CD4-positive, alpha-beta memory T cell (primary cell): ENCODE data around the gene COL18A1. TPM values are rescaled to one million over a fixed set of nuclear protein-coding genes. Genes with fewer than 3 reads are reported as not detected.

ENCODE experiments used
- CTCF ChIA-PET: fragments of 350-600 bp; sonication (Branson Sonifier 250); formaldehyde crosslinking; loops from one replicate; lab custom pipeline; 2021; ENCODE audit warnings: inconsistent platforms; ENCODE audit not compliant: partially characterized antibody; lab: Charles Lee
- POLR2A ChIA-PET: fragments of 350-600 bp; sonication (Branson Sonifier 250); formaldehyde crosslinking; loops from one replicate; lab custom pipeline; 2021; ENCODE audit not compliant: partially characterized antibody; lab: Charles Lee
- DNase-seq, 5 donors: peaks; one replicate each; pipeline versions ENCODE4 v3.0.0 to v3.0.0-alpha.2; 2020 to 2022; ENCODE audit warnings: mixed read lengths in 1 of 5
- H3K27ac ChIP-seq: one replicate; pipeline ENCODE4 v1.7.0; 2013; ENCODE audit warnings: low read depth, low read length
- H3K27me3 ChIP-seq: 2 replicates; pipeline ENCODE4 v1.7.0; 2013; ENCODE audit warnings: mild to moderate bottlenecking, low read length, moderate library complexity; ENCODE audit not compliant: insufficient read depth
- H3K36me3 ChIP-seq: 2 replicates; pipeline ENCODE4 v1.7.0; 2013; ENCODE audit warnings: mild to moderate bottlenecking, low read length, moderate library complexity; ENCODE audit not compliant: insufficient read depth
- H3K4me1 ChIP-seq: 2 replicates; pipeline ENCODE4 v1.7.0; 2013; ENCODE audit warnings: mild to moderate bottlenecking, low read length, moderate library complexity; ENCODE audit not compliant: insufficient read depth
- H3K4me3 ChIP-seq, 2 donors: one replicate each; pipeline ENCODE4 v1.7.0; 2013; ENCODE audit warnings: low read length in 2 of 2, mild to moderate bottlenecking in 1 of 2
- H3K9me3 ChIP-seq, 2 donors: one replicate each; pipeline ENCODE4 v1.7.0; 2013; ENCODE audit warnings: low read length in 2 of 2, control low read depth in 1 of 2; ENCODE audit not compliant: control insufficient read depth in 1 of 2
- H3K27ac Mint-ChIP-seq, 7 donors: one replicate each; pipeline ENCODE4 v1.8.0; 2020 to 2021; ENCODE audit warnings: mixed read lengths in 7 of 7, mild to moderate bottlenecking in 6 of 7, inconsistent platforms in 3 of 7, moderate library complexity in 3 of 7
- H3K27me3 Mint-ChIP-seq, 2 donors: one replicate each; pipeline ENCODE4 v1.8.0; 2020 to 2021; ENCODE audit warnings: mixed read lengths in 2 of 2
- H3K36me3 Mint-ChIP-seq, 2 donors: one replicate each; pipeline ENCODE4 v1.8.0; 2020 to 2021; ENCODE audit warnings: mixed read lengths in 2 of 2, inconsistent platforms in 1 of 2, mild to moderate bottlenecking in 1 of 2
- H3K4me1 Mint-ChIP-seq, 4 donors: one replicate each; pipeline ENCODE4 v1.8.0; 2020 to 2021; ENCODE audit warnings: mixed read lengths in 4 of 4, mild to moderate bottlenecking in 1 of 4
- H3K4me3 Mint-ChIP-seq, 8 donors: one replicate each; pipeline ENCODE4 v1.8.0; 2020 to 2021; ENCODE audit warnings: mixed read lengths in 8 of 8, mild to moderate bottlenecking in 7 of 8, moderate library complexity in 6 of 8, inconsistent platforms in 3 of 8
- H3K9me3 Mint-ChIP-seq, 8 donors: one replicate each; pipeline ENCODE4 v1.8.0; 2020 to 2021; ENCODE audit warnings: mixed read lengths in 8 of 8, mild to moderate bottlenecking in 5 of 8, inconsistent platforms in 3 of 8, moderate library complexity in 1 of 8
- intact Hi-C: fragments of 100-400 bp; cut with micrococcal nuclease; formaldehyde crosslinking; loops from one replicate; pipeline ENCODE4 v1.15.1; 2023
- polyA plus RNA-seq, 2 donors: library from polyadenylated mRNA; unstranded; fragments of 300-500 nt; fragmentation: Illumina TruSeq; gene quantifications; one replicate each; pipeline ENCODE4 v1.2.3, GENCODE V29; 2021
- total RNA-seq, 2 experiments: library from RNA; stranded (reverse); gene quantifications; one replicate each; pipeline ENCODE4 v1.2.3, GENCODE V29; 2021

COL18A1 gene
- total RNA-seq = 1 to 10 TPM; 4.2 to 4.5 TPM
- 1 to 10 TPM in 1 of 2 donors, under 1 TPM in 1; 0.43 to 3.4 TPM for polyA plus RNA-seq

DNA sequence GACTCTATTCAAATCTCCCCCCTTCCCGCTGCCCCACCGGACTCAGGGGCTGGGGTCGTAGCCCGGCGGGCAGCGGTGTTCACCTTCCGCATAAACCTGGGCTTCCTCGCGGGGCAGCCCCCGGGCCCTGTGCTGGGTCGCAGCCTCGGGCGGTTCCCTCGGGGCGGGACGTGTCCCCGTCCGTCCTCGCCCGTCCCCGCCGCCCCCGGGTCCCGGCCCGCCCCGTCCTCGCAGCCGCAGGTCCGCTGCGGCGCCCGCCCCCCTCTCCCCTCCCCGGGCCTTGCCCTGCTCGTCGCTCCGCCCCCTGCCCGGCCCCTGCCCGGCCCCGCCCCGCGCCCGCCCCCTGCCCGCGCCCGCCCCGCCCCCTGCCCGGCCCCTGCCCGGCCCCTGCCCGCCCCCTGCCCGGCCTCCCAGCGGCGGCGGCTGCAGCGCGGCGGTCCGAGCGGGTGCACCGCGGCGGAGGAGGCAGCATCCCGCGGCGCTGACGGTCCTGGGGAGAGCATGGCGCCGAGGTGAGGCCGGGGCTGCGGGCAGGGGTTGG lies at the start of gene COL18A1:
COL18A1 (plus strand) TSS at position 436 of the 541 bp plus-strand sequence; CDS start at position 502, 66 bp downstream.
- ChIA-PET CTCF (no interaction called here), POLR2A (no interaction called here)
- intact Hi-C loops = no loop called here
- no peaks in the 10 kb centered on the region for H3K9me3 ChIP-seq
- H3K36me3 ChIP-seq = no peaks in the 10 kb centered on the region
- DNase-seq = peak in 2 of 5 donors; percentile 10 to 26
- Mint-ChIP-seq H3K27ac (no peak within 1 kb of the TSS), H3K36me3 (peaks cover 1 to 7% of the 10 kb centered on the region in 2 donors), H3K4me3 (peak within 1 kb of the TSS; percentile 75 to 88 (median 83)), H3K27me3 (peaks cover 48 to 52% of the 10 kb centered on the region in 2 donors), H3K9me3 (peaks cover 0 to 14% (median 9%) of the 10 kb centered on the region in 8 donors), H3K4me1 (peaks cover 6 to 20% (median 14%) of the 10 kb centered on the region in 4 donors)
- H3K4me1 ChIP-seq = peaks cover 11% of the 10 kb centered on the region
- H3K27me3 ChIP-seq = peaks cover 26% of the 10 kb centered on the region
- no peak within 1 kb of the TSS for H3K4me3 ChIP-seq
- H3K27ac ChIP-seq = no peak within 1 kb of the TSS

DNA sequence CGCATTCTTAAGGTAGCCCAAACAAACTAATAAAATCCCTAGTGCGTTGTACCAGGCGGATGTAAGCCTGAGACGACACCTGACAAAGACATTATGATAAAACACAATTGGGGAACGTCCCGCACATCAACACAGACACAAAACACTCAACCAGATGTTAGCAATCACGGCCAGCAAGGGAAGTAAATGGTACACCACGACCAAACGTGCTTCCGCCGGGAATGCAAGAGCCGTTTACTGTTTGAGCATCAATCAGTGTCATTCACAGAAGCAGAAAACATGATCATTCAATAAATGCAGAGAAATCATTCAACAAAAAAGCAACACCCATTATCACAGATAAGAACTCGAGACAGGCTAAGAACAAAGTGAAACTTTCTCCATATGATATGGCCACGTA lies 49.4 kb upstream of the COL18A1 start:
- peak overlapping the region in 2 of 7 donors; percentile 19 to 20 for H3K27ac Mint-ChIP-seq
- no peak overlapping the region for H3K27ac ChIP-seq
- peaks cover 12% of the 10 kb centered on the region in 2 donors for H3K27me3 Mint-ChIP-seq
- intact Hi-C loops = no loop called here
- peak overlapping the region in 5 of 8 donors; percentile 3 to 74 (median 18) for H3K4me3 Mint-ChIP-seq
- H3K27me3 ChIP-seq = no peaks in the 10 kb centered on the region
- H3K4me1 Mint-ChIP-seq = peaks cover 6 to 16% (median 7%) of the 10 kb centered on the region in 4 donors
- no peaks in the 10 kb centered on the region for H3K9me3 ChIP-seq
- no peaks in the 10 kb centered on the region for H3K36me3 ChIP-seq
- POLR2A ChIA-PET = no interaction called here
- no peaks in the 10 kb centered on the region for H3K9me3 Mint-ChIP-seq
- no peaks in the 10 kb centered on the region for H3K36me3 Mint-ChIP-seq
- CTCF ChIA-PET = no interaction called here
- no peak for DNase-seq
- H3K4me1 ChIP-seq = no peaks in the 10 kb centered on the region
- H3K4me3 ChIP-seq = no peak overlapping the region

DNA sequence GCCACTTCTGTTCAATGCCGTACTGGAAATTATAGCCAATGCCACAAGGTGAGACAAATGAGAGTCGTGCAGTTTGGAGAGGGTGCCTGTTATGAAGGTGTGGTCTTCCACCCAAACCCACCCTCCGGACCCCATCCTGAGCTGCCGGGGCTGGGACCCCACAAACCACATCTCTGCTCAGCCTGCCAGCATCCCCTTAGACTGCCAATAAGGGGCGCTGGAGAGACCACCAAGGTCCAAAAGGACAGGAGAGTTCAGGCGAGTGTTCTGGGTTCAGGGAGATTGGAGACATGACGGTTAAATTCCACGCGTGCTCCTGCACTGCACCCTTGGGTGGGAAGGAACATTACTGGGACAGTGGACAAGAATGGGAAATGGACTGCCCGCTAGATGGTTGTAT lies 48.7 kb upstream of the COL18A1 start:
- no peaks in the 10 kb centered on the region for H3K36me3 ChIP-seq
- POLR2A ChIA-PET = no interaction called here
- intact Hi-C loops = no loop called here
- H3K27me3 ChIP-seq = no peaks in the 10 kb centered on the region
- Mint-ChIP-seq H3K27ac (no peak overlapping the region), H3K4me1 (peaks cover 6 to 16% (median 7%) of the 10 kb centered on the region in 4 donors), H3K36me3 (no peaks in the 10 kb centered on the region), H3K27me3 (peaks cover 10 to 12% of the 10 kb centered on the region in 2 donors), H3K9me3 (no peaks in the 10 kb centered on the region), H3K4me3 (no peak overlapping the region)
- no peak overlapping the region for H3K27ac ChIP-seq
- H3K4me1 ChIP-seq = no peaks in the 10 kb centered on the region
- CTCF ChIA-PET = no interaction called here
- no peak for DNase-seq
- H3K9me3 ChIP-seq = no peaks in the 10 kb centered on the region
- no peak overlapping the region for H3K4me3 ChIP-seq

DNA sequence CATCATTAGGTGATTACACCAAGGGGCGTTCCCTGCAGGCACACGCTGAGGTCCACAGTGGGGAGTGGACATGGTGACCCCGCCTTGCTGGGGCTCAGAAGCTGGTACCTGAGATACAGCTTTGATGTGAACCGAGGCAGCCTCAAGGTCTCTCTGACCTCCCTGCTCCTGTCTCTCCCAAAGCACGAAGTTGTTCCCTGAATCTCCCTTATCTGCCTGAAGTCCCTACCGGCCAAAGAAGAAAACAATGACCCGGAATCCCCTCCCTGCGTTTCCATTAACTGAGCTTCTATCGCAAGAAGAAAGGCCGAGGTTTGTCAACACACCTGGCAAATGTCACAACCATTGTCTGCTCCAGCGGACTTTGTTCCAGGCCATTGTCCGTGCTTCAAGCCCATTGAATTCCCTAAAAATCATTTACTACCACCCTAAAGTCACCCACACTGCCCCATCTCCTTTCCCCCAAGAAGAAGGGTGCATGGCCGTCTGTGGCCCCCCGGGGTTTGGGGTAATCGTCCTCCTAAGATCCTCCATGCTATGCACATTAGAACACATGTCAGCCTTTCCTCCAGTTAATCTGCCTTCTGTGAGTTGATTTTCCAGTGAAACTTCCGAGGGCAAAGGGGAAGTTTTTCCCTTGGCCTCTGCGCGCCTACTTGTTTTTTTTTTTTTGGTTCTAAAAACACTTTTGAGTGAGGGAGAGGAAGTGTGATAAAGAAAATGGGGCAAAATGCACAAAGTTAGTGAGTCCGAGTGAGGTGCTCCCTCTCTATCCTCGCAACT lies 48.1 kb upstream of the COL18A1 start:
- Mint-ChIP-seq H3K9me3 (no peaks in the 10 kb centered on the region), H3K27me3 (peaks cover 10 to 12% of the 10 kb centered on the region in 2 donors), H3K4me3 (no peak overlapping the region), H3K27ac (no peak overlapping the region), H3K4me1 (peaks cover 6 to 16% (median 7%) of the 10 kb centered on the region in 4 donors), H3K36me3 (no peaks in the 10 kb centered on the region)
- no peaks in the 10 kb centered on the region for H3K27me3 ChIP-seq
- ChIA-PET CTCF (no interaction called here), POLR2A (no interaction called here)
- intact Hi-C loops = no loop called here
- H3K9me3 ChIP-seq = no peaks in the 10 kb centered on the region
- no peaks in the 10 kb centered on the region for H3K4me1 ChIP-seq
- H3K27ac ChIP-seq = no peak overlapping the region
- no peaks in the 10 kb centered on the region for H3K36me3 ChIP-seq
- no peak overlapping the region for H3K4me3 ChIP-seq
- no peak for DNase-seq

DNA sequence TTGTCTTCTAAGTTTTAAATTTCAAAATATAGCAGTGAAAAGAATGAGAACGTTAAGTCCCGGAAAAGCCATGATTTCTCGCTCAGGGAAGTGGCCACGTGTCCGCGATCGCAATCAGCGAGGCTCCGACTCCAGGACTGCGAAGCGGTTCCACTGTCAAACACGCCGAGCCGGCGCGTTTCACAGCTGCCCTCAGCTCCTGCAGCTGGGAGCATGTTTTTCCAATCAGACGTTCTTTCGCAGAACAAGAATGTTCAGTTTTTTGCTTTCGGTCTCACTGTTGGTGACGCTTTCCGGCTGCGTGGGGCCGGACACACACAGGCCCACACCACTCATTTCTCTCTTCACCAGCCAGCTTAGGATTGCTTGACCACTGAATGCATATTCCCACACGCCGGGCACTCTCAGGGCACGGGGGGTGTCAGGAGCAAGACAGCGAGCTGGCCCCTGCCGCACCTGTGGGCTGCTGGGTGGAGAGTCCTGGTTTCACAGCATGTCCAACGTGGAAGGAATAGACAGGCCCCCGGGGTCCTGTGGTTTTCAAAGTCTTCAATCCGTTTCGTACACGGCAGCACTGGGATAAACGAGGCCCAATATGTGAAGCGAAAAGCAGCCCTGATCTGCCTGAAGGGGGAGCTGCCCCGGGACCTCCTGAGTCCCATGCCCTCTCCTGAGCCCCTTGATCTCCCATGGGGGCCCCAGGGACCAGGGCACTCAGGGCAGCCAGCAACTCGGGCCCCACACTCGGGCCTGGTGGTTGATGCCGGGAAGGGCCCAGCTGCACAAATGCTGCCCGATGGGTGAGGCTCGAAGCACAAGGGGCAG lies 47.3 kb upstream of the COL18A1 start:
- no peaks in the 10 kb centered on the region for H3K36me3 Mint-ChIP-seq
- H3K4me3 ChIP-seq = no peak overlapping the region
- ChIA-PET POLR2A (no interaction called here), CTCF (no interaction called here)
- H3K27ac ChIP-seq = no peak overlapping the region
- H3K9me3 Mint-ChIP-seq = no peaks in the 10 kb centered on the region
- peaks cover 10 to 12% of the 10 kb centered on the region in 2 donors for H3K27me3 Mint-ChIP-seq
- H3K4me1 Mint-ChIP-seq = peaks cover 6 to 16% (median 7%) of the 10 kb centered on the region in 4 donors
- H3K4me1 ChIP-seq = no peaks in the 10 kb centered on the region
- no peak overlapping the region for H3K4me3 Mint-ChIP-seq
- no peak overlapping the region for H3K27ac Mint-ChIP-seq
- no peaks in the 10 kb centered on the region for H3K9me3 ChIP-seq
- H3K27me3 ChIP-seq = no peaks in the 10 kb centered on the region
- no peaks in the 10 kb centered on the region for H3K36me3 ChIP-seq
- DNase-seq = no peak
- intact Hi-C loops = no loop called here

DNA sequence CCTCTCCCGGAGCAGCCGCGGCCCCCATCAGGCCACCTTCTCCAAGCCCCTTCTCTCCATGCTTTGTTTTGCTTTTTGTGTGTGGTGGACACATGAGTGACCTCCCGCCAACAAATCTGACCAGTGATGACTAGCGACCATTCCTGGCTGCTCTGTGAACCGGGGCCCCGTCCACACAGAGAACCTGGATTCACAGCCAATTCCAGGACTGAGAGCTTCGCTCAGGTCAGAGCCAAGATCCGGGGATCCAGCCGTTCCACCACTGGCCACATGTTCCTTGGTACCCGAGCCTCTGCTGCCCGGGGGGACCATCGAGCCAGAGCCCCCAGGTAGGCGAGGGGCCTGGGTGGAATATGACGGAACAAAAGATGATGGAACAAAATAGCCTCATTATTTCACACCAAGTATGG lies 46.7 kb upstream of the COL18A1 start:
- H3K4me3 Mint-ChIP-seq = no peak overlapping the region
- Histone ChIP-seq H3K9me3 (no peaks in the 10 kb centered on the region), H3K36me3 (no peaks in the 10 kb centered on the region), H3K27ac (no peak overlapping the region), H3K4me3 (no peak overlapping the region), H3K27me3 (no peaks in the 10 kb centered on the region), H3K4me1 (no peaks in the 10 kb centered on the region)
- intact Hi-C loops = no loop called here
- peaks cover 10 to 12% of the 10 kb centered on the region in 2 donors for H3K27me3 Mint-ChIP-seq
- peaks cover 6 to 16% (median 7%) of the 10 kb centered on the region in 4 donors for H3K4me1 Mint-ChIP-seq
- no peak for DNase-seq
- H3K9me3 Mint-ChIP-seq = no peaks in the 10 kb centered on the region
- no peak overlapping the region for H3K27ac Mint-ChIP-seq
- POLR2A ChIA-PET = no interaction called here
- CTCF ChIA-PET = no interaction called here
- H3K36me3 Mint-ChIP-seq = no peaks in the 10 kb centered on the region
